HEK293 (cell line): ENCODE results near the gene MAPKAP1.

Experiments used
- CTCF ChIA-PET: fragments of 350-600 bp; formaldehyde crosslinking; extraction: SDS; loops from one replicate; lab custom pipeline; 2021; ENCODE audit warnings: antibody characterized with exemption; lab: Yijun Ruan, JAX
- POLR2A ChIA-PET: fragments of 300-600 bp; formaldehyde crosslinking; extraction: SDS; loops from one replicate; lab custom pipeline; 2020; ENCODE audit warnings: antibody characterized with exemption, inconsistent platforms; lab: Yijun Ruan, JAX
- H3K27ac ChIP-seq: fragments of 200-500 bp; sonication (Bioruptor generic); 2 replicates; pipeline ENCODE4 v1.5.1; 2014; ENCODE audit warnings: low read depth, low read length, control low read depth, inconsistent platforms; ENCODE audit errors: extremely low read depth
- H3K36me3 ChIP-seq, 2 experiments: fragments of 200-500 bp in 1 of 2; sonication (Bioruptor generic) in 1 of 2; 1 replicate in 1 of 2; 2 replicates in 1 of 2; pipeline ENCODE4 v1.5.1; 2014 to 2017; ENCODE audit warnings: inconsistent platforms in 2 of 2, low read length in 2 of 2; ENCODE audit not compliant: control insufficient read depth in 2 of 2, insufficient read depth in 1 of 2
- H3K4me1 ChIP-seq: fragments of 200-500 bp; sonication (Bioruptor generic); 2 replicates; pipeline ENCODE4 v1.5.1; 2014; ENCODE audit warnings: mild to moderate bottlenecking, low read length, inconsistent platforms; ENCODE audit not compliant: control insufficient read depth, insufficient read depth
- H3K4me3 ChIP-seq: 2 replicates; pipeline ENCODE4 v1.5.1; 2011; ENCODE audit warnings: low read depth, mild to moderate bottlenecking, control low read depth, low read length, moderate library complexity
- H3K9me3 ChIP-seq: fragments of 200-500 bp; sonication (Bioruptor generic); 2 replicates; pipeline ENCODE4 v1.5.1; 2014; ENCODE audit warnings: low read depth, low read length, inconsistent platforms; ENCODE audit not compliant: control insufficient read depth, insufficient read depth
- GLIS2 ChIP-seq: fragments of 450-650 bp; formaldehyde crosslinking; IDR thresholded peaks from 2 replicates; pipeline ENCODE4 v1.5.1; 2016; ENCODE audit warnings: missing biosample characterization, missing genetic modification characterization
- ZEB2 ChIP-seq: fragments of 450-650 bp; formaldehyde crosslinking; IDR thresholded peaks from 2 replicates; pipeline ENCODE4 v1.5.1; 2016; ENCODE audit warnings: missing biosample characterization, missing genetic modification characterization
- ZFHX2 ChIP-seq: fragments of 450-650 bp; formaldehyde crosslinking; conservative IDR thresholded peaks from 2 replicates; pipeline ENCODE4 v1.5.1; 2016; ENCODE audit warnings: missing biosample characterization, missing genetic modification characterization
- ZFP3 ChIP-seq: fragments of 450-650 bp; formaldehyde crosslinking; IDR thresholded peaks from 2 replicates; pipeline ENCODE4 v1.5.1; 2016; ENCODE audit warnings: low read depth, missing biosample characterization, missing genetic modification characterization
- ZNF114 ChIP-seq: fragments of 450-650 bp; formaldehyde crosslinking; IDR thresholded peaks from 2 replicates; pipeline ENCODE4 v1.5.0; 2017; ENCODE audit warnings: missing biosample characterization, missing genetic modification characterization
- ZNF121 ChIP-seq: fragments of 450-650 bp; formaldehyde crosslinking; IDR thresholded peaks from 2 replicates; pipeline ENCODE4 v1.5.1; 2016; ENCODE audit warnings: missing biosample characterization, missing genetic modification characterization
- ZNF148 ChIP-seq: fragments of 450-650 bp; formaldehyde crosslinking; IDR thresholded peaks from 2 replicates; pipeline ENCODE4 v1.5.0; 2017; ENCODE audit warnings: missing biosample characterization, missing genetic modification characterization, borderline replicate concordance
- ZNF292 ChIP-seq: fragments of 450-650 bp; formaldehyde crosslinking; IDR thresholded peaks from 2 replicates; pipeline ENCODE4 v1.5.1; 2016; ENCODE audit warnings: low read depth, missing biosample characterization, missing genetic modification characterization, borderline replicate concordance
- ZNF398 ChIP-seq: fragments of 450-650 bp; formaldehyde crosslinking; IDR thresholded peaks from 2 replicates; pipeline ENCODE4 v1.5.1; 2017; ENCODE audit warnings: missing biosample characterization, missing genetic modification characterization
- ZNF513 ChIP-seq: fragments of 450-650 bp; IDR thresholded peaks from 2 replicates; pipeline ENCODE4 v1.5.1; 2018; ENCODE audit warnings: missing biosample characterization, missing genetic modification characterization
- ZNF530 ChIP-seq: fragments of 450-650 bp; formaldehyde crosslinking; IDR thresholded peaks from 2 replicates; pipeline ENCODE4 v1.5.1; 2016; ENCODE audit warnings: low read depth, missing biosample characterization, missing genetic modification characterization
- ZNF544 ChIP-seq: fragments of 450-650 bp; formaldehyde crosslinking; IDR thresholded peaks from 2 replicates; pipeline ENCODE4 v1.5.0; 2017; ENCODE audit warnings: missing biosample characterization, missing genetic modification characterization
- ZNF596 ChIP-seq: fragments of 450-650 bp; IDR thresholded peaks from 2 replicates; pipeline ENCODE4 v1.5.0; 2018; ENCODE audit warnings: missing biosample characterization, mild to moderate bottlenecking, missing genetic modification characterization, moderate library complexity
- ZNF624 ChIP-seq: fragments of 450-650 bp; formaldehyde crosslinking; IDR thresholded peaks from 2 replicates; pipeline ENCODE4 v1.5.1; 2017; ENCODE audit warnings: missing biosample characterization, missing genetic modification characterization
- ZNF677 ChIP-seq: fragments of 450-650 bp; IDR thresholded peaks from 2 replicates; pipeline ENCODE4 v1.5.0; 2018; ENCODE audit warnings: missing biosample characterization, mild to moderate bottlenecking, missing genetic modification characterization, moderate library complexity
- ZNF76 ChIP-seq: fragments of 450-650 bp; formaldehyde crosslinking; IDR thresholded peaks from 2 replicates; pipeline ENCODE4; 2016; ENCODE audit warnings: low read depth, missing biosample characterization, missing genetic modification characterization, borderline replicate concordance

MAPKAP1 gene

GRCh38 chr9:125464591-125465385, 242.2 kb downstream of the MAPKAP1 start:
- TF ChIP-seq ZFP3 (tag by site-specific recombination) (no peak), ZFHX2 (tag by site-specific recombination) (no peak), ZEB2 (no peak), ZNF148 (tag by site-specific recombination) (no peak), ZNF544 (tag by site-specific recombination) (no peak), ZNF596 (tag by site-specific recombination) (no peak), ZNF114 (tag by site-specific recombination) (no peak), ZNF530 (tag by site-specific recombination) (no peak), ZNF624 (tag by site-specific recombination) (no peak), ZNF76 (no peak), ZNF292 (tag by site-specific recombination) (no peak), ZNF513 (no peak)
- CTCF ChIA-PET, result no interaction called here
- H3K9me3 ChIP-seq, result no peaks in the 10 kb centered on the region
- no peak overlapping the region for H3K27ac ChIP-seq
- H3K4me1 ChIP-seq, result 0 out of 2 replicates have a peak, but pooled peaks cover 3% of the 10 kb centered on the region
- no peak overlapping the region for H3K4me3 ChIP-seq
- POLR2A ChIA-PET, result no interaction called here
- peaks cover 0 to 8% of the 10 kb centered on the region in 2 experiments; a peak in 1 of 3 replicates for H3K36me3 ChIP-seq

- Histone ChIP-seq H3K27ac (no peak overlapping the region), H3K4me3 (no peak overlapping the region), H3K9me3 (no peaks in the 10 kb centered on the region), H3K4me1 (0 out of 2 replicates have a peak, but pooled peaks cover 3% of the 10 kb centered on the region), H3K36me3 (peaks cover 0 to 8% of the 10 kb centered on the region in 2 experiments; a peak in 1 of 3 replicates)
- POLR2A ChIA-PET, result interaction anchor here (0.7 kb wide), 1 partner anchor 1176 kb away, joined by 7 read pairs; no protein-coding TSS in a partner anchor
- TF ChIP-seq ZNF677, result no peak
- no peak for TF ChIP-seq GLIS2 (tag by site-specific recombination)
- TF ChIP-seq ZNF398 (tag by site-specific recombination), result no peak
- 0 out of 2 replicates have a peak, but pooled peaks have one; percentile 24 for TF ChIP-seq ZNF121 (tag by site-specific recombination)
- CTCF ChIA-PET, result no interaction called here
These were observed 243.1 kb downstream of the MAPKAP1 start for GRCh38 chr9:125463926-125464325.
